COLO829 (cell line): ENCODE data around the gene GLIS1.

Source experiments
- DNase-seq: peaks from one replicate; pipeline ENCODE4 v3.0.0; 2012; ENCODE audit warnings: low spot score

GLIS1 gene

DNA sequence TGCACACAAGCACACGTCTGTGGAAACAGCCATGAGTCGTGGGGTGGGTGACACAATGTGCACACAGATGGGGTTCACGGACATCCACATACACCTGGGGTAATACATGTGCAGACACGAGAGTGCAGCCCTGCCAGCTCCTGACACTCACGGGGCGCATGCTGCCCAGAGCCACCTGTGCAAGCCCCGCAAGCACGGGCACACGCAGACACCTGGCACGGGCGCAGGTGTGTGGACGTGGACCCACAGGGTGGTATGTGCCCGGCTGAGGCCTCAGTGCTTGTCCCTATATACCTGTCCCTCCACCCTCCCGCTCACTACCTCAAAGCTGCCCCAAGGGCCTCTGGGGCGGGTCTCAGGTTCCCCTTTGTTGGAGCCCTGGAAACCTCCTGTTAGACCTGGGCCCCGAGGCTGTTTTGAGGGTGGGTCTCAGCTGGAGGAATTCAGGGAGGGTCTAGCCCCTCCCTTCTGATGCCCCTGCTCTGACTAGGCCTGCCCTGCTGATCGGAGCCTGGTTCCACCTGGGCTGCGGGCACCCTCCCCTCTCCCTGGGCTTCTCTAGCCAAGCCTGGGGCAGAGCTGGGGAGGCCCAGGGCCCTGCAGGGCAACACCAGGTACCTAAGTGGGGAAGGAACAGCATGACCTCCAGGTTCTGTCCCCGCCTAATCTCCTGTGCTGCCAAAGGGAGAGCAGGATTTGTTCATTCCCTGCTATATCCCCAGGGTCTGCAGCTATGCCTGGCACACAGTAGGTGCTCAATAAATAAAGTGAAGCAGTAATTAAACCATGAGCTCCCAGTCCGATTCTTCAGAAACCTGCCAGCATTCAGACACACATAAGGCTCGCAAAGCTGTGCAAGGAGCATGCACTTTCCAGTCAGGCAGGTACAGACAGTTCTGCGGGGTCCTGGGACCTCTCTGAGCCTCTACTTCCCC, 230.6 kb downstream of the GLIS1 start:
- no peak for DNase-seq

DNA sequence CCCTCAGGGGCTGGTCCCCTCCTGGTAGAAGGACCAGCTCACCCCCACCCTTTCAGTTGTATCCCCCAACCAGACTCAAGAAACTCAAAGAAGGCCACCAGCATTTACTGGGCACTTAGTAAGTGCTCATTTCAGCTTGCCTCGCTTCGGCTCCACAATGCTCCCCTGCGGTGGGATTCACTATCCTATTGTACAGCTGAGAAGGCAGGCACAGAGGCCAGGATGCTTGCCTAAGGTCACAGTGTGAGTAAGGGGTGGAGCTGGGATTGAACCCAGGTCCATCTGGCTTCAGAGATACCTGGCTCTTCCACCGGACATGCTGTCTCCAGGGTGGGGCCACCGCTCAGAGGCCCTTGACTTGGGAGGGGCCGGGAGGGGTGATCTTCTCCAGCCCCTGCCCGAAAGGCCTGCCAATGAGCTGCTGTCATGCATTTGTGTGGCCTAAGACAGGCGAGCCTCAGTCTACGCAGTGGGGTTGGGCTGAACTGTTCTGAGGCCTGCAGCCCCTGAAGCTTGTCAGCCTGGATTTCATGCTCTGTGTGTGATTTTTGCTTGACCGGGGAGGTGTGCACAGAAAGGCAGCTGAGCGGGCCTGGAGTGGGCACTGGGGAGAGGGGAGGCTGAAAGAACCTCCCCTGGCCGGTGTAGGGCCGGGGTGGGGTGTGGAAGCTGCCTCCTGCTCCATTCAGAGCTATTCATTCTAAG, 231.7 kb downstream of the GLIS1 start:
- DNase-seq = no peak

DNA sequence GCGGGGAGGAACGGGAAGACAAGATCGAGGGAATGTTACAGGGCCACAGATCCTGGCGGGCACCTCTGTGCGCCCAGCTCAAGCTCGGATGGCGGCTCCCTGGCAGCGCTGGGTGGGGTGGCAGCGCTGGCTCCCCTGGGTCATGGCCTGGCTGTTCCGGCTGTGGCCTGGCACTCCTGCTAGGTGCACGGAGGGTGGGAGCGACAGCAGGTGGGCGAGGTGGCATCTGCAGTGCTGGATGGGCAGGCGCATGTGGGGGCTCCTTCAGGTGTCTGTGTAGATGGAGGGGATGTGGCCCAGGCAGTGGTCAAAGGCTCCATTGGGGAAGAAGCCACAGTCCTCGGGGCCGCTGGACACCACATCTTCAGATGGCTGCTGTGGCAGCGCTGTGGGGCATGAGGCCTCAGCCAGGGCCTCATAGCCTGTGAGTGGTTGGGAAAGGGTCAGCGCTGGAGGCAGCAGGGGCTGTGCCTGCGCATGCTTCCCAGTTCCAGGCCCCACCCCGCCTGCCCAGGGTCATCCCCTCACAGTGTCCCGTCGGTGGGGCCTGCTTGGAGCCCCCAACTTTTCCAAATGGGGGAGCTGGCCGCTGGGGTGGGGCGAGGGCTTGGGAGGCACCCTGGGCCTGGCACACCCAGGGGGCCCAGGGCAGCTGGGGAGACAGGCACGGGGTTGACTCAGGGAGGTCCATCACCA, 232.5 kb downstream of the GLIS1 start:
- DNase-seq = no peak

DNA sequence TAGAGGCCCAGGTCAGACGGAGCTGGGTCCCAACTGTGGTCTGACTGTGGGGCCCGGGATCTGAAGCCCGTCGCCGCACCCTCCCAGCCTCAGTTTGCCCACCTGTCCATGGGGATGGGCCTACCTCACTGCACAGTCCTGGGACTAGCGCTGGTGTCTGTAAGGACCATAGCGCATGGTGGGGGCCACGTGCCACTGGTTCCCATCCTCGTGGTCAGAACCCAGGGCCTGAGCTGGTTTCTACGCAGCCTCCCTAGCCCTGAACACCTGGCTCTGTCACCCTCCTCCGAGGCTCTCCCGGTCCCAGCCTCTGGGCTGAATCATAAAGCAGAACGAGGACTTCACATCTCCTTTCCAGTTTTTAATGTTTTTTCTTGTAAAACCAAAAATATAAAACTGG, 233.1 kb downstream of the GLIS1 start:
- no peak for DNase-seq

DNA sequence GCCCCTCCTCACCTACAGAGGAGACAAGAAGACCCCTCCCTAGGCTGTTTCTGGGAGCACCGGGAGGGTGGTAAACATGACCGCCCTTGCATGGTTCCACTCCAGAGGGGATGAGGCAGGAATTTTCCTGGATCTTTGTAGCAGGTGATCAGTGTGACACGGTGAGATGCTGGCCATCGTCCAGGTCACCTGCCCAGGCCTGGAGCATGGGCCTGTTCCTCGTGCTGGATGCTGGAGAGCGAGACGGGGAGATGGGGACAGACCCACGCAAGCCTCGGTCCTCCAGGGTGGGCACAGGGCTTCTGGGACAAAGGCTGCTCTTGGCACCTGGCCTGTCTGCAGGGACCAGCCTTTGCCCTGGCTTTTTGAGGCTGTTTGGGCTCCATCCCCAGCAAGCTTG, 233.6 kb downstream of the GLIS1 start:
- DNase-seq = no peak

DNA sequence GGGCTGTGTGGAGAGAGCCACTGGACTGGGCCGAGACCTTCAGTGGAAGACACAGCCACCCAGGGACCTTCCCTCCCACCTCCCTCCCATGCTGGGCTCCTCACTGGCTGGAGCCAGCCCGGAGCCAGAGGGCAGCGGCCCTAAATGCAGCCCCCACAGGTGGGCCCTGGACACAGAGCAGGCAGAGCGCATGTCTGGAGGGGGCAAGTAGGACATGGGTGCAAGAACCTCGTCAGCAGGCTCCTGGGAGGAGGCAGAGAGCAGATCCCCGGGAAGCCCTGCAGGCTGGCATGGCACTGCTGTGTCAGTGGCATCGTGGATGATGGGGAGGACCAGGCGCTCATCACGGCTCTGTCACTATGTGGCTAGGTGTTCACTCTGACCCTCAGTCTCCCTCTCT, 234.1 kb downstream of the GLIS1 start:
- no peak for DNase-seq

DNA sequence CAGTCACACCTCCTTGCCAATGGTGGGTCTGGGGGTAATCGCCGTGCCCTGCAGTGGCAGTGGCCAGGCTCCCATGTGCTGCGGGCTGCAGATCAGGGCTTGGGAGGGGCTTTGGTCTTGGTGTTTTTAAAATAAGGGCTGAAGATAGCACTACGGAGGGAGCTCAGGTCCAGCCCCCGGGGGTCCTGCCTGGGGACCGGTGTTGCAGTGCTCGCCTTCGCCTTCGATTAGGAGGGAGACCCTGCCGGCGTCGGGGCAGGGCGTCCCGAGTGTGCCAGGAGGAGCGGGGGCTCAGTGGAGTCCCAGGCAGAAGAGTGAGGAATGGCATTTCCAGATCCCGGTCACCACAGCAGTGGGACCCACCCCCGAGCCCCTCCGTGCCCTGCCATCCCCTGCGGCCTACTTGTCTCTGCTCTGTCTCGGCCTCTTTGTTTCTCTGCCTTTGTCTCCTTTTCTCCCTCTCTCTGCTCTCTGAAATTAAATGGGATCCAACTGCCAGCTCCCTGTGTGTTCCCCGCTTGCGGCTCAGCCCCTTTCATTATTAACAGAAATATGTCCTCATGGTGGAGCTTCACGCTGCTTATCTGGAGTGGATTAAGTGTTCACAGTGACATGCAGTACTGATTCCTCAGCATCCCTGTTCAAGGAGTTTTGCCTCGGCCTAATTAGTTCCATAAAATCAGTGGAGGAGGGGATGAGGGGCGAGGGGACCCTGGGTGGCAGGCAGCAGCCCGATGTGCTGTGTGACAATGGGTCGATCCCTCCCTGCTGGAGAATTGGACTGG, 235.3 kb downstream of the GLIS1 start:
- no peak for DNase-seq

DNA sequence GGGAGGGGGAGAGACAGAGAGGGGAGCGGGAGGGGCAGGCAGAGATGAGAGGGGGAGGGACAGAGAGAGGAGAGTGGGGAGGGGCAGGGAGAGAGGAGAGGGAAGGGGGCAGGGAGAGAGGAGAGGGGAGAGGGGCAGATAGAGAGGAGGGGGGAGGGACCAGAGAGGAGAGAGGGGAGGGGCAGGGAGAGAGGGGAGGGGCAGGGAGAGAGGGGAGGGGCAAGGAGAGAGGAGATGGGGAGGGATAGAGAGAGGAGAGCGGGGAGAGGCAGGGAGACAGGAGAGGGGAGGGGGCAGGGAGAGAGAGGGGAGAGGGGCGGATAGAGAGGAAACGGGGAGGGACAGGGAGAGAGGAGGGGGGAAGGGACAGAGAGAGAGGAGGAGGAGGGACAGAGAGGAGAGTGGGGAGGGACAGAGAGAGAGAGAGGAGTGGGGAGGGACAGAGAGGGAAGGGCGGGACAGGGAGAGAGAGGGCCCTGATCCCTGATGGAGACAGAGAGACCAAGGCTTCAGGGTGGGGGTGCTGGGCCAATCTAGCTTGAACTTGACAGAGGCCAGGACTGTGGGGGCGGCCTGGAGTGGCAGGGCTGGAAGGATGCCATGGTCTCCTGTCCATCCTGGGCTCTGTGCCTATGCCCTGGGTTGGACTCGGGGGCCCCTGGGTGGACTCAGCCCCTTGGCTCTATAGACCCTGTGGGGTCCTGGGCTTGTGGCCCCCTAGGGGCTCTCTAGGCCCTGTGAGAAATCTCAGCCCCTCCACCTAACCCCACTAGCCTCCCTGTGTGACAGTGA, 236.1 kb downstream of the GLIS1 start:
- DNase-seq = no peak

DNA sequence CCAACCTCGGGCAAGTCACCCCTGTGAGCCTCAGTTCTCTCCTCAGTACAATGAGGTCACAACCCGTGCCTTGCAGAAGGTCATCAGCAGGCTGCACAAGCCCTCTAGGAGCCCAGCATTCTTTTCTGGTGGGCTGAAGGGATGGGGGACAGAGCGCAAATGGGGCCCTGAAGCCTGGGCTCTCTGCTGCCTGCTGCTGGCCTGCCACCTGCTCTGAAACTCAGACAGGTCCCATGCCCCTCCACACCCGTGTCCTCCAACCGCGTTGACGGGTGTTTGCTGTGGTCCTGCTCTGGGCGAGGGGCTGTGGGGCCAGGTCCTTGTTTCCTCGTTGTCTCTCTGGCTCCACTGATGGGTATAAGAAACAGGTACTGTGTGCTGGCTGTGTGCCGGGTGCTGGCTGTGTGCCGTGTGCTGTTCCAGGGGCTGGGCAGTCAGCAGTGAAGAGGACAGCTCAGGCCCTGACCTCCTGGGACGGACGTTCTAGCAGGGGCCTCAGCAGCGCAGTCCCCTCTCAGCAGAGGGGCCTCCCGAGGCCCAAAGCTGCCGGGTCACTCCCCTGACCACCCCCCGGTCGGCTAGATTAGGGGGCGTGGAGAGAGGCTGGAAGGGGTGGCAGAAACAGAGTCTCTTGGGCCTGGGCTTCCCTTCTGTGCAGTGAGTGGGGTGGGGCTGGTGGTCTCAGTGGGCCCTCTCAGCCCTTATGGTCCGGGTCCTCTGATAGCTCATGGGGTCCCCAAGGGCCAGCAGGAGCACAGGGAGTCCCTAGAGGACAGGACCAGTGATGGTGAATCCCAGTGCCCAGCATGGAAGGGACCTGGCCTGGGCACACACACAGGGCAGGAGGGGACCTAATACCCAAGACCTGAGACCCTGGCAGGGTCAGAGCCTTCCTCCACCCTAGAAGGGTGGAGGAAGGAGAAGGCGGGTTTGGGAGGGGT, 237.6 kb downstream of the GLIS1 start:
- no peak for DNase-seq

DNA sequence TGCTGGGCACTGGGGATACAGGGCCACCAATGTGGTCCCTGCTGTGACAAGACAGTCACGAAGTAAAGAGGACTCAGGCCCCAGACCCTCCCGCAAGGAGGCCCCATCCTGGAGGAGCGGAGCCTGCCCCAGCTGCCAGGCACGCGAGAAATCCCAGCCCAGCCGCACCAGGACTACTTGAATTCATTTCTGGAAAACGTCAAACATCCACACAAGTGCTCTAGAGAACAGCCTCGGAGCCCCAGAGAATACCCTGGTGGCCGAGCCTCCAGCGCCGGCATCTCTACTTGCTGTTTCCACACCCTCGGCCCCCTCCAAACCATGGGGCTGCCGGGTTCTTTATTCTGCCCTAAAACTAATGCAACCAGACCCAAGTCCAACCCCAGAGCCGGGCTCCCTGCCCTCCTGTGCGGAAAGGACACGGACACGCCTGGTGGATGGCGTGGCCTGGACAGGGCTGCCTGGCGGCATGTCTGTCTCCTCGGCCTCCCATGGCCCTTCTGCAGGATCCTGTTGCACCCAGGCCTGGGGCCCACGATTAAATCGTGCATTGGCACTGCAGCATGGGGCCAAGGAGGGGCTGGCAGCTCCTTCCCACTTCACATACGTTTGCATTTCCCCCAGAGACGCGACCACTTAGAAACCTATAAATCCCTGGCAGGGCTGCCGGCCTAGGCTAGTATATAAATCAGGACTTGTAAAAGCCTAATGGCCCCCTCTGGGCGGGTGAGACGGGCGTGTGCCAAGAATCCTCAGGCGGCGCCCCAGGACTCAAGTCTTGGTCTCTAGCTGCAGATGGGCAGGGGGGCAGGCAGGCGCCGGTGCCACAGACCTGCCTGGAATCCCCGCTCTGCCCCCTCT, 238.5 kb downstream of the GLIS1 start:
- DNase-seq = no peak

DNA sequence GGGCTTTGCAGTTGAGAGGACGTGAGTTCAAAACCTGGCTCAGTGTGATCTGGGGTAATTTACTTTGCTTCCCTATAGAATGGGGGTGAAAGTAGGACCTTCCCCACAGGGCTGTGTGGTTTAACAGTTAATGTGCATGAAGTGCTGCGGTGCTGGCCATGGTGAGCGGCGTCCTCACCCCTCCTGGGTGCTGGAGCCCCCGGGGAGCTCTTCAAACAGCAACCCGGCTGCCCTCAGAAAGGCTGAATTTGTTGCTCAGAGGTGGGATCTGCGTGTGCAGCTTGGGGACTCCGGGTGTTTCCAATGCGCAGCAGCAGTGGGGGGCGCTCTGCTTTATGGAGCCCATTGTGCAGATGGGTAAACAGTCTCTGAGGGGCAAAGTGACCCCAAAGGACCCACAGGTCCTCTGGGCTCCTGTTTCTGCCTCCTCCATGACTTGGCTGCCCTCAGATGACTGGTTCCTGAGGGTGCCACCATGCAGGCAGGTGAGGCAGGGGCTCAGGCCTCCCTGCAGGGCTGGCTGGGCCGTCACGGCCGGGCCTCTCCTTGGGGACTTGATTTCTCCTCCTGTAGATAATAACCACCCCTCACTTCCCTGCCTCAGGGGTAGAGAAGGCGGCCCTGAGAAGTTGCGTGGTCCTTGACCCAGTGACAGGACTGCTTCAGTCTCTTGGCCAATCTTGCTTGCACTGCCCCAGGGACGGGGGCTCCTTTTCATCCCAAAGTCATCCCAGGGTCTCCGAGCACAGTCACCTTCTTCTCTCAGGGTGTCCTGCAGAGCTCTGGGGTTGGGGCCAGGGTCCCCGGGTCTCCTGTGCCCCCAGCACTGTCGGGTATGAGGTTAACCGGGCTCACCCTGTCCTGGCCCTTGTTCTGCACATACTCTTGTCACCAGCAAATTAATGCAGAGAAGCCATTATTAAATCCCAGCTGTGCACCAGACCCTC, 239.4 kb downstream of the GLIS1 start:
- no peak for DNase-seq

DNA sequence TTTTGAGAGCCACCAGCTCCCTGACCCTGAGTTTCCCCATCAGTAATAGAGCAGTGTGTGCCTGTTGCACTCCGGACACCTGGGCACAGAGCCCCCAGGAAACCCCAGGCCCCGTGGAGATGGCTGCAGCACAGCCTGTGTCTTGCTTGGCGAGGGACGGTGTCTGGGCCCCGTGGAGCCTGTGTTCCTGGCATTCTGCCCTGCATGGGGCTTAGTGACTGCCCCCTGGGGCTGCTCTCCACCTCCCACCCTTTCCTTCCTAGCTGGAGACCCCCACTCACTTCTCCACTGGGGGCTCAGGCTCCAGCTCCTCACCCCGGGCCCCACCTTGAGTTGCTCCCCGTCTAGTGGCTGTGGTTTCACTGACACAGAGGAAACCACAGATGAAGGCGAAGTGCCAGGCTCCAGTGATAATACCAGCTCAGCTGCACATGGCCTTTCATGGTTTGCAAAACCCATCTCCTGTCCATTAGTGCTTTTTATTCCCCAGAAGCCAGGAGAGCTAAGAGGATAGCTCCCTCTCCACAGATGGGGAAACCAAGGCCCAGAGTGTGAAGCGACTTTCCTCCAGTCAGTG, 240.3 kb downstream of the GLIS1 start:
- DNase-seq = no peak

DNA sequence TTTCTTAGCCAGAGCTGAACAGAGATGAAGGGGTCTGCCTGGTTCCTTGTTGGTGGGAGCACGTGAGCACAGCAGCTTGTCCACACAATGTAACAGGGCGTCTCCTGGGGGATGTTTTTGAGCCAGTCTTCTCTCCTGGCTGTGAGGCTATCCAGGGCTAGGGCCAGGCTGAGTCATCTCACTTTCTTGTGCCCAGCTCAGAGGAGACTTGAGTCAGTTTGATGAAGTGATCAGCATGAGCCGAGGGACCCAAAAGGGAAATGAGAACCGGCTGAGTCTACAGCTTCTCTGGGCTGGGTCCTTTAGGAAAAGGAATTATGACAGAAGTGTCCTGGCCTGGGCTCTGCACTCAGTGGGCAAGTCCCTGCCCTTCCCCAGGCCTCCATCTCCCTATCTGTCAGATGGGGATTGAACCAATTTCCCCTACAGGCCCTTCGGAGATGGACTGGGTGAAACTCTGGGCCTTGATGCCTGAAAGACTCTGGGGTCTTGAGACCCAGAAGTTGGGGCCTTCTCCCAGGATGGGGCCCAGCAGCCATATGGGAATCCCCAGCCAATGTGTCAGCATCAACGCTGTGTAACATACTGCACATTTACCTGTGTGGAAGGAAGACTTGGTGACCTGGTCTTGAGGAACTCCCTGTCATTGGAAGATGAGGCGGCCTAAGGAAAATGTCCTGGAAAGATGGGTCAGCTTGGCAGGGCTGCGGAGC, 243.2 kb downstream of the GLIS1 start:
- no peak for DNase-seq

DNA sequence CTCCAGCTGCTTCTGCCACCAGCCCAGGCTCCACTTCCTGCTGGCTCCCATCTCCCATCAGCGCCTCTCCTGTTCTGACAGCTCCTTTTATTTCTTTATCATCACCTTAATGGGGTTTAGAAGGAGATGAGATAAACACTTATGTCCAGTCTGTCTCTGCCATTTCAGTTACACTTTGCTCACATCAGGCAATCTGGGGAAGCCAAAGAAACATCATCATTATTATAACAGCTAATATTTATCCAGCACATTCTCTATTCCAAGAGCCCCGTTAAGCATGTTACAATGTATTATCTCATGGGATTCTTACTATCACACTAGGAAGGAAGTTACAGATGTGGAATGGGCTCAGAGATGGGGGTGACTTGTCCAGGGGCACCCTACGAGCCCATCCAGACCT, 248.6 kb downstream of the GLIS1 start:
- DNase-seq = no peak

DNA sequence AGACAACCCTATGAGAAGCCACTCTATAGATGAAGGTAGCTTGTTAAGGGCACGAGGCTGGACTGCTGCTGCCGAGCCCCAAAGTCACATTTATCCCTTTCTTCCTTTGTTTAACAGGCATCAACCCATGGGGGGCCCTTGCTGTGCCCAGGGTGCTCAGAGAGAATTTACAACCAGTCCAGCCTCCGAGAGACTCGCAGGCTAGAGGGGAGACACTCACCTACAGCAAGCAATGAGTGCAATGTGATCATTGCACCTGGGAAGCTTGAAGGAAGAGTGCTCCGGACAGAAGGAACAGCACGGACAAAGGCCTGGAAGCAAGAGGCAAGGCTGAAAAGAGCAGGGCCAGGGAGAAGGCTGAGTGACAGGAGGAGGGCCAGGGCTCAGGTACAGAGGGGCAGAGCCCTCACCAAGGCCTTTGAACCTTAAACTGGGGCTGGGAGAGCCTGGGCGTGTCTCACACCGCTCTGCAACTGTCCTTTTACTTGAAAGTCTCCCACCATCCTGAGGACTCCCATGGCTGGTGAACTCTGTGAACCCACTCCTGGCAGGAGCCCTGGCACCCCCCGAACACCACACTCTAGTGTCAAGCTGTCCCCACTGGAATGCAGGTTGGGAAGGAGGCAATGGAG, 252.5 kb downstream of the GLIS1 start:
- no peak for DNase-seq
